Upper lobe of left lung (tissue), 6 donors: Measurements from ENCODE around the gene GABRB1. TPM values are rescaled to one million over a fixed set of nuclear protein-coding genes. Genes with fewer than 3 reads are reported as not detected.

Experiments
- ATAC-seq, 2 donors: fragments of 200-7000 bp; cut with Tn5 transposase; one replicate each; pipeline ENCODE4 v1.9.1; 2022; ENCODE audit warnings: mild to moderate bottlenecking in 2 of 2, moderate library complexity in 2 of 2; ENCODE audit not compliant: low FRiP score in 2 of 2
- DNase-seq, 2 donors: peaks; one replicate each; pipeline ENCODE4 v3.0.0-alpha.2; 2019 to 2020
- H3K27ac ChIP-seq, 4 donors: fragments of 200-600 bp; sonication (generic); one replicate each; pipeline ENCODE4 v1.5.1; 2016 to 2019
- H3K27me3 ChIP-seq, 4 donors: fragments of 200-600 bp; sonication (generic); one replicate each; pipeline ENCODE4 v1.5.1; 2017 to 2019
- H3K36me3 ChIP-seq, 4 donors: fragments of 200-600 bp; sonication (generic); one replicate each; pipeline ENCODE4 v1.5.1; 2016 to 2019
- H3K4me1 ChIP-seq, 4 donors: fragments of 200-600 bp; sonication (generic); one replicate each; pipeline ENCODE4 v1.5.1; 2018 to 2019
- H3K4me3 ChIP-seq, 4 donors: fragments of 200-600 bp; sonication (generic); one replicate each; pipeline ENCODE4 v1.5.1; 2017 to 2019; ENCODE audit warnings: mild to moderate bottlenecking in 2 of 4, moderate library complexity in 1 of 4
- H3K9me3 ChIP-seq, 4 donors: fragments of 200-600 bp; sonication (generic); one replicate each; pipeline ENCODE4 v1.5.1; 2018 to 2019
- CTCF ChIP-seq, 6 experiments: fragments of 450-650 bp in 4 of 6; fragments of 200-600 bp in 2 of 6; sonication (generic) in 2 of 6; IDR thresholded peaks; one replicate each; pipeline ENCODE4 v1.5.1; 2016 to 2019; ENCODE audit warnings: antibody characterized with exemption in 6 of 6
- EP300 ChIP-seq, 4 donors: sonication (generic); formaldehyde crosslinking; IDR thresholded peaks; one replicate each; pipeline ENCODE4 v1.5.1; 2017; ENCODE audit warnings: antibody characterized with exemption in 4 of 4, control low read depth in 2 of 4
- POLR2A ChIP-seq, 4 donors: fragments of 450-650 bp; IDR thresholded peaks; one replicate each; pipeline ENCODE4 v1.5.1; 2016 to 2017; ENCODE audit warnings: antibody characterized with exemption in 4 of 4, mild to moderate bottlenecking in 2 of 4
- POLR2AphosphoS5 ChIP-seq, 2 donors: sonication (generic); formaldehyde crosslinking; IDR thresholded peaks; one replicate each; pipeline ENCODE4 v1.5.1; 2017; ENCODE audit warnings: antibody characterized with exemption in 2 of 2
- WGBS, 2 donors: methylation state at CpG; one replicate each; pipeline ENCODE4 v1.1.5; 2017 to 2018; 5-methylcytosine and 5-hydroxymethylcytosine counted together
- total RNA-seq, 6 donors: library from RNA; depleted of rRNA in 4 of 6; stranded (reverse); fragments of >200 nt in 4 of 6; gene quantifications; one replicate each; pipeline versions ENCODE4 v1.1.0 to v1.2.1, GENCODE V29; 2016 to 2021
- donor health status: DM: no; HTN: no; CAD: no; lungs with moderate emphysema.
- donor health status: DM: no; HTN: yes; CAD: no; lungs with severe emphysema.

GABRB1 gene
- total RNA-seq, 6 donors from 2014 or later = not detected

- DNase-seq (no peak), ATAC-seq (no peak)
- no peak for TF ChIP-seq CTCF (IDR thresholded peaks at IDR 0.05)
- no peak for TF ChIP-seq POLR2AphosphoS5 (IDR thresholded peaks at IDR 0.05)
- no peak for TF ChIP-seq EP300 (IDR thresholded peaks at IDR 0.05)
- TF ChIP-seq POLR2A (IDR thresholded peaks at IDR 0.05) = no peak
- H3K36me3 ChIP-seq = no peaks in the 10 kb centered on the region
- no peaks in the 10 kb centered on the region for H3K4me1 ChIP-seq
- no peaks in the 10 kb centered on the region for H3K27me3 ChIP-seq
- H3K27ac ChIP-seq = no peak overlapping the region
- WGBS, 2 donors = 65 to 66% methylated on average over 2 of the region's 2 CpGs
- H3K9me3 ChIP-seq = no peaks in the 10 kb centered on the region
- no peak overlapping the region for H3K4me3 ChIP-seq
Measured at GRCh38 chr4:47382846-47383360, 351.5 kb downstream of the GABRB1 start.

GRCh38 chr4:47383829-47384427 is 352.6 kb downstream of the GABRB1 start:
- TF ChIP-seq CTCF (IDR thresholded peaks at IDR 0.05) = peak in 4 of 6 experiments; percentile 15 to 28 (median 28)
- TF ChIP-seq POLR2AphosphoS5 (IDR thresholded peaks at IDR 0.05) = no peak
- Histone ChIP-seq H3K4me3 (no peak overlapping the region), H3K9me3 (no peaks in the 10 kb centered on the region), H3K27ac (no peak overlapping the region), H3K4me1 (no peaks in the 10 kb centered on the region), H3K27me3 (no peaks in the 10 kb centered on the region), H3K36me3 (no peaks in the 10 kb centered on the region)
- 3 to 5% methylated on average over 4 of the region's 4 CpGs for WGBS, 2 donors
- no peak for DNase-seq
- no peak for ATAC-seq

- no peaks in the 10 kb centered on the region for H3K9me3 ChIP-seq
- DNase-seq (no peak), ATAC-seq (no peak)
- TF ChIP-seq POLR2A (IDR thresholded peaks at IDR 0.05) = no peak
- no peak for TF ChIP-seq EP300 (IDR thresholded peaks at IDR 0.05)
- TF ChIP-seq CTCF (IDR thresholded peaks at IDR 0.05) = no peak
- TF ChIP-seq POLR2AphosphoS5 (IDR thresholded peaks at IDR 0.05) = no peak
- no peak overlapping the region for H3K4me3 ChIP-seq
- no peaks in the 10 kb centered on the region for H3K4me1 ChIP-seq
- H3K27ac ChIP-seq = no peak overlapping the region
- no peaks in the 10 kb centered on the region for H3K27me3 ChIP-seq
- H3K36me3 ChIP-seq = no peaks in the 10 kb centered on the region
- WGBS, 2 donors = 82 to 88% methylated on average over 1 of the region's 1 CpG
Measured at GRCh38 chr4:47386146-47386545, 354.8 kb downstream of the GABRB1 start.

- TF ChIP-seq POLR2A (IDR thresholded peaks at IDR 0.05) (no peak), POLR2AphosphoS5 (IDR thresholded peaks at IDR 0.05) (no peak), CTCF (IDR thresholded peaks at IDR 0.05) (no peak), EP300 (IDR thresholded peaks at IDR 0.05) (no peak)
- Histone ChIP-seq H3K4me3 (no peak overlapping the region), H3K27me3 (no peaks in the 10 kb centered on the region), H3K36me3 (no peaks in the 10 kb centered on the region), H3K27ac (no peak overlapping the region), H3K4me1 (no peaks in the 10 kb centered on the region), H3K9me3 (no peaks in the 10 kb centered on the region)
- WGBS, 2 donors = 69 to 72% methylated on average over 2 of the region's 2 CpGs
- DNase-seq = no peak
- ATAC-seq = no peak
Measured at GRCh38 chr4:47386561-47387235, 355.3 kb downstream of the GABRB1 start.
